ENCODE measurements around the gene PNPLA2.

The PNPLA2 gene, protein sequence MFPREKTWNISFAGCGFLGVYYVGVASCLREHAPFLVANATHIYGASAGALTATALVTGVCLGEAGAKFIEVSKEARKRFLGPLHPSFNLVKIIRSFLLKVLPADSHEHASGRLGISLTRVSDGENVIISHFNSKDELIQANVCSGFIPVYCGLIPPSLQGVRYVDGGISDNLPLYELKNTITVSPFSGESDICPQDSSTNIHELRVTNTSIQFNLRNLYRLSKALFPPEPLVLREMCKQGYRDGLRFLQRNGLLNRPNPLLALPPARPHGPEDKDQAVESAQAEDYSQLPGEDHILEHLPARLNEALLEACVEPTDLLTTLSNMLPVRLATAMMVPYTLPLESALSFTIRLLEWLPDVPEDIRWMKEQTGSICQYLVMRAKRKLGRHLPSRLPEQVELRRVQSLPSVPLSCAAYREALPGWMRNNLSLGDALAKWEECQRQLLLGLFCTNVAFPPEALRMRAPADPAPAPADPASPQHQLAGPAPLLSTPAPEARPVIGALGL

GRCh38 chr11:818396-819128 lies at the start of gene PNPLA2:
TSS of gene PNPLA2 (plus strand) at chr11:818914. CDS start at chr11:819719, 805 bp downstream.
- DNase-seq (ENCODE audit: low read depth in 1 of 2, low spot score in 1 of 2): no peak

DNA sequence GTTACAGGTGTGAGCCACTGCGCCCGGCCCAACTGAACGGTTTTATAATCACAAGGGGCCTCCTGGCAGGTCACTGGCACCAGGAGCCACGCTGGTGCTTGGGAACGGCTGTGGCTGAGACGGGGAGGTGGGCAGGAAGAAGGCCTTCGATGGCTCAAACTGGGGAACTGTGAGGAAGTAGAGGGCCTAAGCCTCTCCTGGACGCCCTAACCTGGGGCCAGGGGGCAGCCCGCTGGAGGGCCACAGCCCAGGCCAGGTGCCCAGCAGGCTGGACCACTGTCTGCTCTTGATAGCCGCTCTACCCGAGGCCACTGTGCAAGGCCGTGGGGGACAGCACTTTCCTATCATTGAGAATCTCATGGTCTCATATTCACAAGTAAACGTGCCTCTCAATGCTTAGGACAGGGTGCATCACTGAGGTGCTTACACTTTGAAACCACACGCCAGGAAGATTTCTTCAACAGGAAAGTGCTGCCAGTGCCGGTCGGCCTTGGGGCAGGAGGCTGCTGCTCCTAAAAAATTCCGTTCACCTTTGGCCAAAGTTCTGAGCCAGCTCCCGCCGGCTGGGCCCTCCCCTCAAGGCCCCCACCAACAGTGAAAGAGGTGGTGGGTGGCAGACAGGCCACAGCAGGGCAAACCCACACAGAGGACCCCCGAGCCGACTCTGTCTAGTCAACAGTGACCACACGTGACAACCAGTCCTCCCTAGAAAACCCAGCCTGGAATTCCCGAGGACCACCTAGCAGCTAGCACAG lies 48.6 kb upstream of the PNPLA2 start:
- DNase-seq (ENCODE audit: low read depth in 1 of 2, low spot score in 1 of 2): no peak

GRCh38 chr11:770642-771616 lies 47.8 kb upstream of the PNPLA2 start:
- DNase-seq (ENCODE audit: low read depth in 1 of 2, low spot score in 1 of 2): no peak

DNA sequence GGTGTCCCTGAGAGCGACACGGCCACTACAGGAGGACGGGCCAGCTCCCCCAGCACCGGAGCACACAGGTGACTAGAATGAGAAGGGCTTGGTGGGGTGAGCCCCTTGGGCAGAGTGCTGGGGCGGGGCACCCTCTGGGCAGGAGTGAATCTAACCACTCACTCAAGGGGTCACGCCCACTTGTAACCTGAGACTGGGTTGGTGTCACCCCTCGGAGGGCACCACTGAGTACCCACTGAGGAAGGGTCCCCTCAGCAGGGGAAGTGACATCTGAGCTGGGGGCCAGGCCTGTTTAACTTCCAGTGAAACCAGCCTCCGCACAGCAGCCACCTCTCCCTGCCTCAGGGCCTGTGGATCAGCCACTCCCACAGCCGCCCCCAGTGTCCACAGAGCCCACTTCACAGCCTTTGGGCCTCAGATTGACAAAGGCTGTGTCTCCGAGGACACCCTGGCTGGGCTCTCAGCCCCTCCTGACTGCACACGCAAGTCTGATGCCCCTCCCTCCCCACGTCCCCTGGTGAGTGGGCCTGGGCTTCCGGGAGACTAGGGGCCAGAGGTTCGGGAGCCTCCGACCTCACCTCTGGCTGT lies 47.0 kb upstream of the PNPLA2 start:
- no peak for DNase-seq (ENCODE audit: low read depth in 1 of 2, low spot score in 1 of 2)

- no peak for DNase-seq (ENCODE audit: low read depth in 1 of 2, low spot score in 1 of 2)
Observed at GRCh38 chr11:772429-773390, 46.0 kb upstream of the PNPLA2 start.

DNA sequence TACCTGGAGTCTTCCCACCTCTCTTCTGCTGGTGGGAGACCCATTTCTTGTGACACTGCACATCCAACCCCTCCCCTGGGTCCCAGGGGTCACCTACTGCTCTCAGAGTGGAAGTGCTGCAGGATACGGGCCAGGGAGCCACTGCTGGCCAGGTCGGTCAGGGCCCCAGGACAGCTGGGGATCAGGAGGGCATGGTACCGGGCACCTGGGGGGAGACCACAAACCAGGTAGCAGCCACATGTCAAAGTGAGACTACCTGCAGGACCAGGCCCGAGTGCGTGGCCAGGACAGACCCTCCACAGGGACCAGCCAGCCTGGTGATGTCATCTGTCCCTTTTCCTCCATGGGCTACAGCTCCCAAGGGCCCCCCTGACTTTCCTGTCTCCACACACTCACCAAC lies 45.3 kb upstream of the PNPLA2 start:
- no peak for DNase-seq (ENCODE audit: low read depth in 1 of 2, low spot score in 1 of 2)

DNA sequence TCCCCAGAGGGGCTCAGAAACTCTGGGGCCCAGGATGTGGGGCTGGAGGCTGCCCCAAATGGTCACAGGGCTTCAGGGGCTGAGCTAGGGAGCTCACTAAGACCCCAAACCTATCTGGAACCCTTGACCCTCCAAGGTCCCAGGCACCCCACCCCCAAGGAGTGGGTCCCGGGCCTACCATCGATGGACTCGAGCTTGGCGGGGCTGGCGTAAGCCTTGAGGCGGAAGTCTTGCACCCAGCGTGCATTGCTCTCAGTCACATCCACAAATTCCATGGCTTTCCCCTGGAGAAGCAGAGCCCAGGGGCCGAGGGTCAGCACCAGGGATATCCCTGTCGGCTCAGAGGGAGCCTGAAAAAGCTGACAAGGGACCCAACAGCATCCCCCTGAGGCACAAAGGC lies 44.9 kb upstream of the PNPLA2 start:
- no peak for DNase-seq (ENCODE audit: low read depth in 1 of 2, low spot score in 1 of 2)

DNA sequence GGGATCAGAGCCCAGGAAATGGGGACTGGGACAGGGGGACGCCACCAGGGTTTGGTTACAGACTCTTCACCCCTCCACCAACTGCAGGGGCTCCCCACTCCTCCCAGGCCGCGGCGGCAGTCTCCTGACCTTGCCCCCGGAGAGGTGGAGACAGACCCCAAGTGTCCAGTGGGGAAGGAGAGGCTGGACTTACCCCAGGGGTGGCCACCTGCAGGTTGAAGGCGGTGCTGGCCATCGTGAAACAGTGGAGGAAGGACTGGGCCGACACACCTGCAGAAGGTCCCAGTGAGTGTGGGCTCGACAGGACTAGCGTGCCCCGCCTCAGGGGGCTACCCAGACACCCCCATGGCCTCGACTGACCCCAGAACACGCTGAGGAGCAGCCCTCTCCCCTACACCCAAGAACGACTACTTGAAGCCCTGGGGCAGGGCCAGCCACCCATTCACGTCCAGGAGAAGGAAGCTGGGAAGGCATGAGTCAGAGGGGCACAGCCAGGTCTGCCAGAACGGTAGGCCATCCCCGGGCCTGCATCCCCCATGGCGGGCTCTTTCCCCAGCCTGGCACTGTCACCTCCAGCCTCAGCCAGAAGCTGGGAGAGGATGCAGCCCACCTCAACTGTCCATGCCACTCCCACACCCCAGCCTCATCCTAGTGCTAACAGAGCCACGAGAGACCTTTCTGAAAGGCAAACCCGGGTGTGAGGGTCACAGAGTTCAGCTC lies 43.7 kb upstream of the PNPLA2 start:
- no peak for DNase-seq (ENCODE audit: low read depth in 1 of 2, low spot score in 1 of 2)

- DNase-seq (ENCODE audit: low read depth in 1 of 2, low spot score in 1 of 2): no peak
Observed at GRCh38 chr11:776263-776560, 42.5 kb upstream of the PNPLA2 start.

GRCh38 chr11:776561-777287 lies 42.0 kb upstream of the PNPLA2 start:
- DNase-seq (ENCODE audit: low read depth in 1 of 2, low spot score in 1 of 2): no peak

DNA sequence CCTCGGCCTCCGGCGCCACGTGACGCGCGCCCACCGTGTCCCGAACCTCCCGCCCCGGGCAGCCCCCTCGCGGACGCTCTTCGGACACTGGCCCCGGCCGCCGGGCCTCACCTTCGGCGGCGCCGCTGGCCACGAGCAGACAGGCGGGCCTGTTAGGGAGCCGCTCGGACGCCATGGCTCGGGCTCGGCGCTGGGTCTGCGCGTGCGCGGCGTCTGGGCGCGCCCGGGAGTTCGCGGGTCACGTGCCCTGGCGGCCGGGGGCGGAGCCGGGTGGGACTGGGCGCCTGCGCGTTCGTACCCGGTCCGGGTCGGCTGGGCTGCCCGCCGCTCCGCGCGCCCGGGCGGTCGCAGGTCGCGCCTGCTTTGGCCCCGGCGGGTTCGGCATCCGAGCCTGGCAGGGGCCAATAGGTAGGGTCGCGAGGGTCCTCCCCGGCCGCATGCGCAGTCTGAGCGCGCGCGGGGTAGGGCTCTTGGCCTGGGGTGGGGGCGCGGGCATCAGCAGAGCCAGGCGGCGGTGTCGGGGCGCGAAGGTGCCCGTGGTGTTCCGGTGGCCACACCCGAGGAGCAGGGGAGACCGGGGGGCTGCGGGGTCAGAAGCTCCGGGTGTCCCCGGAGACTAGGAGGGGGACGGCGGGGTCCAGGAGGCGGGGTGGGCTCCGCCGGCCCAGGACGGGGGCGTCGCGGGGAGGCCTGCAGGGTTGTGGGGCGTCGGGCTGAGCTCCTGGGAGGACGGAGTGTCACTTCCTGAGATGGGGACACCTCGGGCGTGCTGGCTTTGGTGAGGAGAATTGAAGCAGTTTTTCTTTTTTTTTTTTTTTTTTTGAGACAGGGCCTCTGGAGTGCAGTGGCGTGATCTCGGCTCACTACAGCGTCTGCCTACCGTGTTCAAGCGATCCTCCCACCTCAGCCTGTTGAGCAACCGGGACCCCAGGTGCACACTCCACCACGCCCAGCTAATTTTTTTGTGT lies 41.1 kb upstream of the PNPLA2 start, which contains the start of gene GATD1:
GATD1 (minus strand) TSS at position 200 of the 968 bp plus-strand sequence; CDS start at position 175, 25 bp downstream.
- peak; percentile 91 to 97 for DNase-seq (ENCODE audit: low read depth in 1 of 2, low spot score in 1 of 2)

GRCh38 chr11:778976-779954 lies 39.4 kb upstream of the PNPLA2 start:
- DNase-seq (ENCODE audit: low read depth in 1 of 2, low spot score in 1 of 2): no peak

- no peak for DNase-seq (ENCODE audit: low read depth in 1 of 2, low spot score in 1 of 2)
Observed at GRCh38 chr11:779955-780532, 38.7 kb upstream of the PNPLA2 start.

GRCh38 chr11:782264-783174 lies 36.2 kb upstream of the PNPLA2 start:
- DNase-seq (ENCODE audit: low read depth in 1 of 2, low spot score in 1 of 2): no peak

Data from stimulated activated CD4-positive, alpha-beta T cell treated with anti-CD3 and anti-CD28 coated beads, Interleukin-15, amount 100 ng/mL, for 1 hour (primary cell).